ENCODE measurements around the gene GSS. TPM values are rescaled to one million over a fixed set of nuclear protein-coding genes. Genes with fewer than 3 reads are reported as not detected.

The GSS gene
- total and polyA plus RNA-seq, 9 donors, result 26.1 to 34.0 (median 29.5) TPM

DNA sequence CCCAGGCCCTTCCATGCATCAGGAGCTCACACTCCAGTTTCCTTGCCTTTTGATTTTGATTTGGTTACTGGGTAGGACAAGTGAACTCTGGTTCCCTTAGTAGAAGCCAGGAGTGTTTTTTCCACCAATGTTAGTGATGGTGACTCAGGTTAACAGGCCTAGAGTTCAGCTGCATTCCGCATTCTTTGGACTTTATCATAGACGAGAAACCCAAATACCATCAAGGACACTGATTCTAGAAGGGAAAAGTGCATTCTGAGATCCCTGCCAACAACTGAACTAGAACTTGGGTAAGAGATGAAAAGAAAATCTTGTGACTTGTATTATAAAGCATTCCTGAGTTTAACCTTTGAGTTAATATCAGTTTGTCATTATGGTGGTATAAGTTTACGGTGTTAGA, 8.9 kb downstream of the GSS start:
- no peaks in the 10 kb centered on the region for H3K27me3 ChIP-seq (ENCODE audit: control insufficient read depth, insufficient read depth, low read length)
- H3K4me1 ChIP-seq (ENCODE audit: control insufficient read depth, insufficient read depth, low read length), result peaks cover 3% of the 10 kb centered on the region
- no CpG with 5 or more reads among the region's 3 CpGs for WGBS (ENCODE audit: insufficient coverage)
- no peak overlapping the region for H3K27ac ChIP-seq (ENCODE audit: low read length)
- no peak overlapping the region for H3K4me3 ChIP-seq (ENCODE audit: low read length)
- DNase-seq, result no peak
- H3K9me3 ChIP-seq (replicated peaks; ENCODE audit: control insufficient read depth, low read depth, low read length), result no peaks in the 10 kb centered on the region
- H3K36me3 ChIP-seq (ENCODE audit: control insufficient read depth, insufficient read depth, low read length), result peaks cover 37% of the 10 kb centered on the region

DNA sequence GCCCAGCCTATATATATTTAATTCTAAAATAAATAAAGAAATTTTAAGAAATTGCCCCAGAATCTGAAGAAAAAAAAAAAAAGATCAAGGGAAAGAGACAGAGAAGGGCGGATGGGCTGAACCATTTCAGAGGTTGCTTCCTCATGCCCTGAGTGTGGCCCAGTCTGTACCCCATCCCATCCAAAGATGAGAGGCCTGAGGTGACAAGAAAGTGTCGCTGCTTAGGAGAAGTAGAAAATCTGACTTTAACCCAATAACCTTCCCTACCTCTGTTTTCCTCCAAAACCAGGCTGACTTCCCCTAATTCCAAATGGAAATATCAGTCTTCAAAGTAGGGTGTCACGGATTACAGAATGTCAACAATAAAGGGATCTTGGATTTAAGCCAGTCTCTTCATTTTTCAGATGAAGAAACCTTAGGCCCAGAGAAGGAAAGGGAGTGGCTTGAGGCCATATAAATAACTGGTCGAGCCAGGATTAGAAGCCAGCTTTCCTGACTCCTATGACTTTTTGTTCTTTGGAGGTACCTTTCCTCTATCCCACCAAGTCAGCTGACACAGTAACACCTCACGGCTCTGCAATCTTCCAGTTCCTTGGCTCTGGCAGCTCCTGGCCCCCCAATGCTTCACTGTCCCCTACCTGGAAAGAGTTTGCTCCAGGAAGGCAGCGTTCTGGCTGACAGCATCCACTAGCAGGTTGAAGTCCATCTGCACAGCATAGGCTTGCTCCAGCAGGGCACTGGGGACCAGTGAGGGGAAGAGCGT, 10.1 kb downstream of the GSS start:
- Histone ChIP-seq H3K9me3 (replicated peaks; ENCODE audit: control insufficient read depth, low read depth, low read length) (no peaks in the 10 kb centered on the region), H3K4me3 (ENCODE audit: low read length) (no peak overlapping the region), H3K4me1 (ENCODE audit: control insufficient read depth, insufficient read depth, low read length) (peaks cover 6% of the 10 kb centered on the region), H3K36me3 (ENCODE audit: control insufficient read depth, insufficient read depth, low read length) (peaks cover 37% of the 10 kb centered on the region), H3K27me3 (ENCODE audit: control insufficient read depth, insufficient read depth, low read length) (no peaks in the 10 kb centered on the region), H3K27ac (ENCODE audit: low read length) (no peak overlapping the region)
- 88% methylated on average over 4 of the region's 7 CpGs for WGBS (ENCODE audit: insufficient coverage)
- no peak for DNase-seq

DNA sequence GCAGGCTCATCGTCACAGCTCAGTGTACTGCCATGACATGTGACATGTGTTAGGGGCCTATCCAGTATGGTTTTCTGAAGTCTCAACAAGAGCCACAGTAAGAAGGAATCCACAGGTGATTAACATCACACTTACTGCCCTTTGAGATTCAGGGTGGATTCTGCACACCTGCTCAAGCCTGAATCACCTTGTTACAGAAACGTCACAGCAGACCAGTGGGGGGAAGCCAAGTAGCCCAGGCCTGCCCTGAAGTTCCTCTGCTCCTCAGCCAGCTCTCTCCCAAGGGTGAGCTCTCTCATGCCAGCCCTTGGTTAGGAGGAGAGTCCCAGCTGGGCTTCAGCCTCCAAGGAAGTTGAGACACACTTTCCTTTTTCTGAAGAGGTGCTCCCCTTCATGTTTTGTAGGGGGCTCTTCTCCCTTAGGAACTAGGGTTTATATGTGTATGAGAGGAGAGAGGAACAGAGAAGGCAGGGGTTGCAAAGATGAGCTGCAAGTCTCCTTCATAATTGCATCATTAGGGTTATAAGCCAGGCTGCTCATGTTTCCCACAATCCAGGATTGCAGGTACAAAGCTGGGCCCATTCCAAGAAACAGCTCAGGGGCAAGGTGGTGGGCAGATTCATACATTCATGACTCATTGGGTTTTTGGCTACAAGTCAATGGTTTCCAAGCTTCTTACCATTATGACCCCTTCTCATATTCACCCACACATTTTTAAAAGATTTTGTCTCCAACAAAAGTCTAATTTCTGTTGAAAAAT, 11.6 kb downstream of the GSS start:
- Histone ChIP-seq H3K4me1 (ENCODE audit: control insufficient read depth, insufficient read depth, low read length) (peaks cover 13% of the 10 kb centered on the region), H3K4me3 (ENCODE audit: low read length) (no peak overlapping the region), H3K36me3 (ENCODE audit: control insufficient read depth, insufficient read depth, low read length) (peaks cover 28% of the 10 kb centered on the region), H3K27me3 (ENCODE audit: control insufficient read depth, insufficient read depth, low read length) (no peaks in the 10 kb centered on the region), H3K9me3 (replicated peaks; ENCODE audit: control insufficient read depth, low read depth, low read length) (no peaks in the 10 kb centered on the region), H3K27ac (ENCODE audit: low read length) (no peak overlapping the region)
- no peak for DNase-seq
- no CpG with 5 or more reads among the region's 2 CpGs for WGBS (ENCODE audit: insufficient coverage)

DNA sequence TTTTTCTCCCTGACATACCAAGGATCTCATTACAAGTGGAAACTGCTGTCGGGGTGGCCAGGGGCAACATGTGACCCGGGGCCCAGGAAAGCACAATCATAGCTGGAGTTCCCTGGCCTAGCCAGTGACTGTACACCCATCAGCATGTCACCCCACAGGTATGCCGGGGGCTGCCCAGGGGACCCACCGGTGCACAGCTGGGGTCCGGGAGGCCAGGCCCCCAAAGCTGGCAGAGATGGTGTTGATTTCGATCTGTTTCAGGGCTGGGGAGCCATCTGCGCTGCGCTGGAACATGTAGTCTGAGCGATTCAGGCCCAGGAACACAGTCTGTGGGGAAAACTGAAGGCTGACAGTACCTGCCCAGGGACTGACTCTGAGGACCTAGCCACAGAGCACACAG, 13.3 kb downstream of the GSS start:
- Histone ChIP-seq H3K9me3 (replicated peaks; ENCODE audit: control insufficient read depth, low read depth, low read length) (no peaks in the 10 kb centered on the region), H3K4me1 (ENCODE audit: control insufficient read depth, insufficient read depth, low read length) (peaks cover 23% of the 10 kb centered on the region), H3K36me3 (ENCODE audit: control insufficient read depth, insufficient read depth, low read length) (peaks cover 35% of the 10 kb centered on the region), H3K4me3 (ENCODE audit: low read length) (no peak overlapping the region), H3K27ac (ENCODE audit: low read length) (no peak overlapping the region), H3K27me3 (ENCODE audit: control insufficient read depth, insufficient read depth, low read length) (no peaks in the 10 kb centered on the region)
- 95% methylated on average over 8 of the region's 9 CpGs for WGBS (ENCODE audit: insufficient coverage)
- DNase-seq, result no peak

DNA sequence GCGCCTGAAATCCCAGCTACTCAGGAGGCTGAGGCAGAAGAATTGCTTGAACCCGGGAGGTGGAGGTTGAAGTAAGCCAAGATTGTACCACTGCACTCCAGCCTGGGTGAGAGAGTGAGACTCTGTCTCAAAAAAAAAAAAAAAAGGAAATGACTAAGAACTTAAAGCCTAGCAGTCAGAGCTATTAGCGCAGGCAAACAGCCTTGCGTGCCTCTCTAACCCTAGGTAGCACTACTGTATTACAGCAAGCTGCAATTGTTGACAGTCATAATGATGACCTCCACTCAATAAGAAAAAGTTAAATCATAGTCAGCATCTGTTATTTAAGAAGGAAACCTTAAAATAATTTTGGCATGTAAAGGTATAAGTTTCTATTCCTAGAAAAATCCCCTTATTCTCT, 14.4 kb downstream of the GSS start:
- H3K27me3 ChIP-seq (ENCODE audit: control insufficient read depth, insufficient read depth, low read length), result no peaks in the 10 kb centered on the region
- 75% methylated on average over 1 of the region's 4 CpGs for WGBS (ENCODE audit: insufficient coverage)
- H3K36me3 ChIP-seq (ENCODE audit: control insufficient read depth, insufficient read depth, low read length), result peaks cover 43% of the 10 kb centered on the region
- H3K27ac ChIP-seq (ENCODE audit: low read length), result no peak overlapping the region
- no peaks in the 10 kb centered on the region for H3K9me3 ChIP-seq (replicated peaks; ENCODE audit: control insufficient read depth, low read depth, low read length)
- no peak overlapping the region for H3K4me3 ChIP-seq (ENCODE audit: low read length)
- H3K4me1 ChIP-seq (ENCODE audit: control insufficient read depth, insufficient read depth, low read length), result peaks cover 23% of the 10 kb centered on the region
- no peak for DNase-seq

DNA sequence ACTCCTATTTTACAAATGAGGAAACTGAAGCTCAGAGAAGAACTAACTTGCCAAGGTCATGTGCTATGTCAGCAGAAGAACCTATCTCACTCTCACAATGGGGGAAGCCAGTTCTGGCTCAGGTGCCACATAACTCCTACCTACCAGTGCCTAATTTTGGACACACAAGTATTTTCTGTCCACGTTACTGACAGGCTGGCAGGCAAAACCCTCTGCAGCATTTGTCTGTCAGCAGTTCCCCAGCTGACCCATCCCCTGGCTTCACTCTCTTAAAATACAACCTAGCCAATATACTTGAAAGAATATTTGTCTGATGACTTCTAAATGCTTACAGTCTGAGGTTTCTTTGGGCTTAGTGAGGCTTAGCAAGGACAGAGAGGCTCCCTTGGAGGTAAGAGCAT, 15.5 kb downstream of the GSS start:
- Histone ChIP-seq H3K27me3 (ENCODE audit: control insufficient read depth, insufficient read depth, low read length) (no peaks in the 10 kb centered on the region), H3K27ac (ENCODE audit: low read length) (peak overlapping the region; percentile 57), H3K9me3 (replicated peaks; ENCODE audit: control insufficient read depth, low read depth, low read length) (no peaks in the 10 kb centered on the region), H3K4me1 (ENCODE audit: control insufficient read depth, insufficient read depth, low read length) (peaks cover 23% of the 10 kb centered on the region), H3K4me3 (ENCODE audit: low read length) (no peak overlapping the region), H3K36me3 (ENCODE audit: control insufficient read depth, insufficient read depth, low read length) (peaks cover 41% of the 10 kb centered on the region)
- WGBS (ENCODE audit: insufficient coverage), result 50% methylated on average over 1 of the region's 1 CpG
- DNase-seq, result peak; percentile 50

DNA sequence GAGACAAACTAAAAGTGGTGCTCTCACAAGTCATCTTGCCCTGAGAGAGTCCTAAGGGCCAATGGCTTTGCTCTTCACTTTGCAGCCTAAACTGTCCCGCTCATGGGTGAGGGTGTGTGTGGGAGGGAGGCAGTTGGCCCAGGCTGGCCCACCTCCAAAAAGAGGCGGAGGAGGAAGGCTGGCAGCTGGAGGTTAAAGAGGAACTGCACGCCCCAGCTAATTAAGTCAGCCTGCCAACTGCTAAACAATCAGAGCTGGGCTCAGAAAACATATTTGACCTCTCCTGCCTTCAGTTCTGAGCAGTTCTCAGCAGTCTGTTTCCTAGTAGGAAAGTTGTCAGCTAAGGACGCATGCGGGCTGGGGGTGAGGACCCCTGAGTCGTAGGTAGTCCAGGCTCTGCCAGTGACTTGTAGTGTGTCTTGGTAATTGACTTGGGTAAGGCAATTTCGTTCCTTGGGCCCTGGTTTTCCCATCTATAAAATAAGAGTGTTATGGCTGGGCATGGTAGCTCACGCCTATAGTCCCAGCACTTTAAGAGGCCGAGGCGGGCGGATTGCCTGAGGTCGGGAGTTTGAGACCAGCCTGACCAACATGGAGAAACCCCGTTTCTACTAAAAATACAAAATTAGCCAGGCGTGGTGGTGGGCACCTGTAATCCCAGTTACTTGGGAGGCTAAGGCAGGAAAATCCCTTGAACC, 17.0 kb downstream of the GSS start:
- H3K27me3 ChIP-seq (ENCODE audit: control insufficient read depth, insufficient read depth, low read length), result no peaks in the 10 kb centered on the region
- H3K9me3 ChIP-seq (replicated peaks; ENCODE audit: control insufficient read depth, low read depth, low read length), result no peaks in the 10 kb centered on the region
- peaks cover 40% of the 10 kb centered on the region for H3K36me3 ChIP-seq (ENCODE audit: control insufficient read depth, insufficient read depth, low read length)
- peak; percentile 82 for DNase-seq
- no peak overlapping the region for H3K4me3 ChIP-seq (ENCODE audit: low read length)
- H3K27ac ChIP-seq (ENCODE audit: low read length), result peak overlapping the region; percentile 82
- WGBS (ENCODE audit: insufficient coverage), result 75% methylated on average over 4 of the region's 14 CpGs
- peaks cover 23% of the 10 kb centered on the region for H3K4me1 ChIP-seq (ENCODE audit: control insufficient read depth, insufficient read depth, low read length)

DNA sequence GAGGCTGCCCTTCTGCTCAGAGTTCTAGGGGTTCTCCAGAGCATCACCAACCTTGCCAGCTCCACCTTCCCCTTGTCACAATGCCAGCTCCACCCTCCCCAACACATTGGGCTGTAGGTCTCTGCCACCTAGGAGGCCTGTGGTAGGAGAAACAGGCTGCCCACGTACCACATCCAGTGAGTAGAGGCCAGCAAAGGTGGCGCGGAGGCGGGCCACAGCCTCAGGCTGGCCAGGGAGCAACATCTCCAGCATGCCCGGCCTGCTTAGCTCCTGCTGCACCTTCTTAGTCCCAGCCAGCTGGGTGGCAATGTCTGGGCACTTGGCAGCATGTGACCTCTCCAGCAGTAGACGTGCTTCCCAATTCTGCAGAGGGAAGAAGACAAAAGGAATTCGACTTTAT, 23.8 kb downstream of the GSS start:
- WGBS (ENCODE audit: insufficient coverage), result 98% methylated on average over 5 of the region's 7 CpGs
- no peak overlapping the region for H3K4me3 ChIP-seq (ENCODE audit: low read length)
- H3K9me3 ChIP-seq (replicated peaks; ENCODE audit: control insufficient read depth, low read depth, low read length), result no peaks in the 10 kb centered on the region
- H3K4me1 ChIP-seq (ENCODE audit: control insufficient read depth, insufficient read depth, low read length), result no peaks in the 10 kb centered on the region
- no peak for DNase-seq
- H3K27ac ChIP-seq (ENCODE audit: low read length), result no peak overlapping the region
- no peaks in the 10 kb centered on the region for H3K27me3 ChIP-seq (ENCODE audit: control insufficient read depth, insufficient read depth, low read length)
- peaks cover 77% of the 10 kb centered on the region for H3K36me3 ChIP-seq (ENCODE audit: control insufficient read depth, insufficient read depth, low read length)

DNA sequence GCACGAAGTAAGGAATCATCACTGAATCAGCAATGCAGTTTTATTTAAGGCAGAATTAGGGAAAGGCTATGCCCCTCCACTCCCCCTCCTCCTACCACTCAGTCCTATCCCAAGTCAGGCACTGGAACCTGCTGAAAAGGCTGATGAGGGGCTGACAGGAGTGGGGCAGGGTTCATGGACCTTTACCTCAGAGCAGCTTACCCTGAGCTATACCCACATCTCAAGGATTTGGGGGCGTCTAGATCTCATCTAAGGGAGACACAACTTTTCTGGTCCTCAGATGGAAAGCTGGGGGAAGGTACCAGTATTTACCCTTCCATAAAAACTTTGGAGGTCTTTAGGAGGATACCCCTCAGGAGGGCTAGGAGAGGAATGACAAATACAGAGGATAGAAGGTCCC, 27.2 kb downstream of the GSS start:
- H3K9me3 ChIP-seq (replicated peaks; ENCODE audit: control insufficient read depth, low read depth, low read length), result peaks cover 1% of the 10 kb centered on the region
- no peak overlapping the region for H3K4me3 ChIP-seq (ENCODE audit: low read length)
- peaks cover 82% of the 10 kb centered on the region for H3K36me3 ChIP-seq (ENCODE audit: control insufficient read depth, insufficient read depth, low read length)
- WGBS (ENCODE audit: insufficient coverage), result no CpG with 5 or more reads among the region's 2 CpGs
- H3K4me1 ChIP-seq (ENCODE audit: control insufficient read depth, insufficient read depth, low read length), result no peaks in the 10 kb centered on the region
- no peaks in the 10 kb centered on the region for H3K27me3 ChIP-seq (ENCODE audit: control insufficient read depth, insufficient read depth, low read length)
- H3K27ac ChIP-seq (ENCODE audit: low read length), result no peak overlapping the region
- DNase-seq, result no peak

DNA sequence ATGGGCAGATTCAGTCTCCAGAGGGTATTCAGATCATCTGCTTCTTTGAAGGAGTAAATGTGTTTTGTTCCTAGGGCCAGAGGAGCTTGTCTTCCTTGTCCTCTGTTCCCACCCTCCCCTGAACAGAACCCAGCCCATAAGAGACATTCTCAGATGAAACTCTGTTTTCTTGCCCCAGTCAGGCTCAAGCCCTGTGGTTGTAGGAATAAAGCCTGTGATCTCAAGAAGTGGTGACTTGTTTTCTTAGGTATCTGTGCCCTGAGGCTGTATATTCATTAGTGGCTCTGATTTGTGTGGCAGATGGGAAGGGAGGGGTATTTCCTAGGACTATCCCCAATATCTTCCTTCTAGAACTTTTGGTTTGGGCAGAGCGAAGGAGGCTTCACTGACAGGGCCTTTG, 27.9 kb downstream of the GSS start:
- no peak overlapping the region for H3K27ac ChIP-seq (ENCODE audit: low read length)
- DNase-seq, result no peak
- no peaks in the 10 kb centered on the region for H3K27me3 ChIP-seq (ENCODE audit: control insufficient read depth, insufficient read depth, low read length)
- no peak overlapping the region for H3K4me3 ChIP-seq (ENCODE audit: low read length)
- no peaks in the 10 kb centered on the region for H3K4me1 ChIP-seq (ENCODE audit: control insufficient read depth, insufficient read depth, low read length)
- peaks cover 4% of the 10 kb centered on the region for H3K9me3 ChIP-seq (replicated peaks; ENCODE audit: control insufficient read depth, low read depth, low read length)
- WGBS (ENCODE audit: insufficient coverage), result 100% methylated on average over 1 of the region's 1 CpG
- H3K36me3 ChIP-seq (ENCODE audit: control insufficient read depth, insufficient read depth, low read length), result peaks cover 80% of the 10 kb centered on the region

Data from muscle of leg (tissue), 11 donors.